Measurements from ENCODE around the gene PPP1R12C. TPM values are rescaled to one million over a fixed set of nuclear protein-coding genes. Genes with fewer than 3 reads are reported as not detected.

PPP1R12C gene
- total RNA-seq, 2 donors from 2014 or later = 98.2 to 107 TPM

DNA sequence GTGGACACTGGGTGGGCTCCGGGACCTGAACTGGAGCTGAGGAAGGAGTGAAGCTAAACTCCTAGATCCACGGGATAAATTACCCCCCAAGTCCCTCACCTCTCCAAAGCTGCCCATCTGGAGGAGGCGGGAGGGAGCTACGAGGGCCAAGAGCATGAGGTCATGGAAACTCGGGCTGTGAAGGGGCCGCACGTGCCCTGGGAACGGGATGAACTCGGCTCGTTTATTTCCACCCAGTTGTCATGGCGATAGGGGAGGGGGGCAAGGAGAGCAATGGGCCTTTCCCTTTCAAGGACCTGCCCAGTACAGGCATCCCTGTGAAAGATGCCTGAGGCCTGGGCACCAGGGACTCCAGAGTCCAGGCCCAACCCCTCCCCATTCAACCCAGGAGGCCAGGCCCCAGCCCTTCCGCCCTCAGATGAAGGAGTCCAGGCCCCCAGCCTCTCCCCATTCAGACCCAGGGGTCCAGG lies 3.8 kb downstream of the PPP1R12C start:
- Mint-ChIP-seq H3K4me1 (peaks cover 18% of the 10 kb centered on the region), H3K9me3 (no peaks in the 10 kb centered on the region), H3K36me3 (ENCODE audit: low read depth) (peaks cover 13% of the 10 kb centered on the region), H3K27ac (peak overlapping the region; percentile 79), H3K27me3 (ENCODE audit: insufficient read depth) (no peaks in the 10 kb centered on the region), H3K4me3 (no peak overlapping the region)
- Histone ChIP-seq H3K36me3 (ENCODE audit: control insufficient read depth, insufficient read depth, low read length) (peaks cover 6% of the 10 kb centered on the region), H3K9me3 (ENCODE audit: control insufficient read depth, low read length) (no peaks in the 10 kb centered on the region), H3K9ac (ENCODE audit: extremely low read depth, low read length, poor library complexity, severe bottlenecking) (peak overlapping the region; percentile 22), H3K27ac (ENCODE audit: low read depth, low read length) (peak overlapping the region; percentile 82), H3K27me3 (ENCODE audit: control insufficient read depth, insufficient read depth, low read length, poor library complexity, severe bottlenecking) (no peaks in the 10 kb centered on the region), H3K4me3 (ENCODE audit: low read length) (no peak overlapping the region), H3K4me1 (ENCODE audit: control insufficient read depth, insufficient read depth, low read length) (no peaks in the 10 kb centered on the region)
- TF ChIP-seq, protein P1, sequence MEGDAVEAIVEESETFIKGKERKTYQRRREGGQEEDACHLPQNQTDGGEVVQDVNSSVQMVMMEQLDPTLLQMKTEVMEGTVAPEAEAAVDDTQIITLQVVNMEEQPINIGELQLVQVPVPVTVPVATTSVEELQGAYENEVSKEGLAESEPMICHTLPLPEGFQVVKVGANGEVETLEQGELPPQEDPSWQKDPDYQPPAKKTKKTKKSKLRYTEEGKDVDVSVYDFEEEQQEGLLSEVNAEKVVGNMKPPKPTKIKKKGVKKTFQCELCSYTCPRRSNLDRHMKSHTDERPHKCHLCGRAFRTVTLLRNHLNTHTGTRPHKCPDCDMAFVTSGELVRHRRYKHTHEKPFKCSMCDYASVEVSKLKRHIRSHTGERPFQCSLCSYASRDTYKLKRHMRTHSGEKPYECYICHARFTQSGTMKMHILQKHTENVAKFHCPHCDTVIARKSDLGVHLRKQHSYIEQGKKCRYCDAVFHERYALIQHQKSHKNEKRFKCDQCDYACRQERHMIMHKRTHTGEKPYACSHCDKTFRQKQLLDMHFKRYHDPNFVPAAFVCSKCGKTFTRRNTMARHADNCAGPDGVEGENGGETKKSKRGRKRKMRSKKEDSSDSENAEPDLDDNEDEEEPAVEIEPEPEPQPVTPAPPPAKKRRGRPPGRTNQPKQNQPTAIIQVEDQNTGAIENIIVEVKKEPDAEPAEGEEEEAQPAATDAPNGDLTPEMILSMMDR (conservative IDR thresholded peaks at IDR 0.05) = no peak
- peak; percentile 89 for DNase-seq
- WGBS, 2 experiments (ENCODE audit: insufficient coverage in 1 of 2, insufficient read length in 1 of 2) = 47 to 72% methylated on average over 5 to 12 of the region's 12 CpGs

GRCh38 chr19:55112777-55113569 lies 4.5 kb downstream of the PPP1R12C start:
- H3K9ac ChIP-seq (ENCODE audit: extremely low read depth, low read length, poor library complexity, severe bottlenecking) = peak overlapping the region; percentile 22
- no peaks in the 10 kb centered on the region for H3K4me1 ChIP-seq (ENCODE audit: control insufficient read depth, insufficient read depth, low read length)
- H3K27me3 ChIP-seq (ENCODE audit: control insufficient read depth, insufficient read depth, low read length, poor library complexity, severe bottlenecking) = no peaks in the 10 kb centered on the region
- peaks cover 8% of the 10 kb centered on the region for H3K36me3 ChIP-seq (ENCODE audit: control insufficient read depth, insufficient read depth, low read length)
- no peak overlapping the region for H3K4me3 ChIP-seq (ENCODE audit: low read length)
- H3K27ac Mint-ChIP-seq = peak overlapping the region; percentile 79
- peaks cover 18% of the 10 kb centered on the region for H3K4me1 Mint-ChIP-seq
- WGBS, 2 experiments (ENCODE audit: insufficient coverage in 1 of 2, insufficient read length in 1 of 2) = 92 to 95% methylated on average over 9 to 23 of the region's 23 CpGs
- peak; percentile 70 for DNase-seq
- no peak overlapping the region for H3K4me3 Mint-ChIP-seq
- peaks cover 16% of the 10 kb centered on the region for H3K36me3 Mint-ChIP-seq (ENCODE audit: low read depth)
- H3K27ac ChIP-seq (ENCODE audit: low read depth, low read length) = peak overlapping the region; percentile 82
- H3K27me3 Mint-ChIP-seq (ENCODE audit: insufficient read depth) = no peaks in the 10 kb centered on the region
- TF ChIP-seq, protein P1 (conservative IDR thresholded peaks at IDR 0.05) = peak; percentile 54
- H3K9me3 ChIP-seq (ENCODE audit: control insufficient read depth, low read length) = no peaks in the 10 kb centered on the region
- H3K9me3 Mint-ChIP-seq = no peaks in the 10 kb centered on the region

- Mint-ChIP-seq H3K9me3 (no peaks in the 10 kb centered on the region), H3K27ac (no peak overlapping the region), H3K4me1 (peaks cover 18% of the 10 kb centered on the region), H3K4me3 (no peak overlapping the region), H3K36me3 (ENCODE audit: low read depth) (peaks cover 18% of the 10 kb centered on the region), H3K27me3 (ENCODE audit: insufficient read depth) (no peaks in the 10 kb centered on the region)
- TF ChIP-seq, protein P1 (conservative IDR thresholded peaks at IDR 0.05) = no peak
- Histone ChIP-seq H3K27me3 (ENCODE audit: control insufficient read depth, insufficient read depth, low read length, poor library complexity, severe bottlenecking) (no peaks in the 10 kb centered on the region), H3K36me3 (ENCODE audit: control insufficient read depth, insufficient read depth, low read length) (peaks cover 8% of the 10 kb centered on the region), H3K4me1 (ENCODE audit: control insufficient read depth, insufficient read depth, low read length) (no peaks in the 10 kb centered on the region), H3K4me3 (ENCODE audit: low read length) (no peak overlapping the region), H3K9ac (ENCODE audit: extremely low read depth, low read length, poor library complexity, severe bottlenecking) (no peak overlapping the region), H3K9me3 (ENCODE audit: control insufficient read depth, low read length) (no peaks in the 10 kb centered on the region), H3K27ac (ENCODE audit: low read depth, low read length) (no peak overlapping the region)
- WGBS, 2 experiments (ENCODE audit: insufficient coverage in 1 of 2, insufficient read length in 1 of 2) = 93 to 97% methylated on average over 16 to 25 of the region's 25 CpGs
- DNase-seq = no peak
Observed at GRCh38 chr19:55112246-55112776, 5.1 kb downstream of the PPP1R12C start.

Measured in endodermal cell (in vitro differentiated cells).